Measurements from ENCODE around the gene HECW1.
"Not testable (repeated sequence)": the region's sequence is repeated elsewhere in the genome, so short reads cannot be mapped to it uniquely, and the experiment has no call there.

Gene HECW1

GRCh38 chr7:43318188-43318770 is 205.8 kb downstream of the HECW1 start:
- Histone ChIP-seq H3K4me1 (ENCODE audit: control insufficient read depth, low read depth, low read length) (no peaks in the 10 kb centered on the region), H3K9ac (ENCODE audit: low read length) (no peak overlapping the region), H3K9me3 (ENCODE audit: control insufficient read depth, low read depth, low read length) (no peaks in the 10 kb centered on the region), H3K36me3 (ENCODE audit: control insufficient read depth, low read depth, low read length) (no peaks in the 10 kb centered on the region), H3K4me3 (ENCODE audit: low read length) (no peak overlapping the region), H3K27me3 (ENCODE audit: control insufficient read depth, insufficient read depth, low read length) (no peaks in the 10 kb centered on the region), H3K27ac (ENCODE audit: low read length) (no peak overlapping the region)

DNA sequence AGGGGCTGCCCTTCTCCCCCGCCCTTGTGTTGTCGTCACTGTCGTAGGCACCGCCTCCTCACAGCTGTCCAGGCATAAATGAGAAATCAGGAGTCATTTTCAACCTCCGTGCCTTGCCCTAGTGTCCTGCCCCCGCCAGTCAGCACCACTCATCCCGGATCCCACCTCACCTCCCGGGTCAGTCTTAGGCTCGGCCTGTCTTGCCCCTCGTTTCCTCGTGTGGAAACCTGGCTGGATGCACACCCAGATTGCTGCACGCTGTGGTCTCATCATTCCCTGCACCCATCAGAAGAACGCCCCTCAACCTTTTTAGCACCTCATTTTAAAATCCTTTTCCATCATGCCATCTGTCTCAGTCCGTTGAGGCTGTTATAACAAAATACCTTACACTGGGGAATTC is 213.1 kb downstream of the HECW1 start:
- no peaks in the 10 kb centered on the region for H3K36me3 ChIP-seq (ENCODE audit: control insufficient read depth, low read depth, low read length)
- no peak overlapping the region for H3K4me3 ChIP-seq (ENCODE audit: low read length)
- no peaks in the 10 kb centered on the region for H3K4me1 ChIP-seq (ENCODE audit: control insufficient read depth, low read depth, low read length)
- no peak overlapping the region for H3K9ac ChIP-seq (ENCODE audit: low read length)
- H3K27ac ChIP-seq (ENCODE audit: low read length), result no peak overlapping the region
- H3K27me3 ChIP-seq (ENCODE audit: control insufficient read depth, insufficient read depth, low read length), result no peaks in the 10 kb centered on the region
- no peaks in the 10 kb centered on the region for H3K9me3 ChIP-seq (ENCODE audit: control insufficient read depth, low read depth, low read length)

DNA sequence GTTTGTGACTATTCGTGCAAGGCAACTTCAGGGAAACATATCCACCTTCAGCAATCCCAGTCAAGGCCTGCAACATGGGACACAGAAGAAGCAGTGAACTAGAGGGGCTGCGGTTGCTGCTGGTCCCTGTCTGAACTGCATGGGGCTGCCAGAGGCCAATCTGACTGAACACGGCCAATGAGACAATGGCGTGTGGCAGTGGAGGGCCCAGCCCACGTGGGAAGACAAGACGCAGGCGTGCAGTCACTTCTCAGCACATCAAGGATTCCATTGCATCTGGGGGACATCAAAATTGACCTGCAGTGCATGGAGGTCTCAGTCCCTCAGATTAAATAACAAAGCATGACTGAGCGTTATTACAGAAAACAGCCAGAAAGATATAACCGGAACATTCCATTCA is 215.9 kb downstream of the HECW1 start:
- no peaks in the 10 kb centered on the region for H3K9me3 ChIP-seq (ENCODE audit: control insufficient read depth, low read depth, low read length)
- H3K4me1 ChIP-seq (ENCODE audit: control insufficient read depth, low read depth, low read length), result no peaks in the 10 kb centered on the region
- H3K27ac ChIP-seq (ENCODE audit: low read length), result no peak overlapping the region
- no peak overlapping the region for H3K9ac ChIP-seq (ENCODE audit: low read length)
- no peak overlapping the region for H3K4me3 ChIP-seq (ENCODE audit: low read length)
- no peaks in the 10 kb centered on the region for H3K36me3 ChIP-seq (ENCODE audit: control insufficient read depth, low read depth, low read length)
- H3K27me3 ChIP-seq (ENCODE audit: control insufficient read depth, insufficient read depth, low read length), result no peaks in the 10 kb centered on the region

GRCh38 chr7:43328785-43329380 is 216.4 kb downstream of the HECW1 start:
- H3K27me3 ChIP-seq (ENCODE audit: control insufficient read depth, insufficient read depth, low read length), result no peaks in the 10 kb centered on the region
- H3K9ac ChIP-seq (ENCODE audit: low read length), result no peak overlapping the region
- no peaks in the 10 kb centered on the region for H3K36me3 ChIP-seq (ENCODE audit: control insufficient read depth, low read depth, low read length)
- H3K4me1 ChIP-seq (ENCODE audit: control insufficient read depth, low read depth, low read length), result no peaks in the 10 kb centered on the region
- no peaks in the 10 kb centered on the region for H3K9me3 ChIP-seq (ENCODE audit: control insufficient read depth, low read depth, low read length)
- no peak overlapping the region for H3K27ac ChIP-seq (ENCODE audit: low read length)
- H3K4me3 ChIP-seq (ENCODE audit: low read length), result no peak overlapping the region

- no peak overlapping the region for H3K27ac ChIP-seq (ENCODE audit: low read length)
- no peak overlapping the region for H3K9ac ChIP-seq (ENCODE audit: low read length)
- no peak overlapping the region for H3K4me3 ChIP-seq (ENCODE audit: low read length)
- H3K4me1 ChIP-seq (ENCODE audit: control insufficient read depth, low read depth, low read length), result no peaks in the 10 kb centered on the region
- H3K27me3 ChIP-seq (ENCODE audit: control insufficient read depth, insufficient read depth, low read length), result no peaks in the 10 kb centered on the region
- H3K9me3 ChIP-seq (ENCODE audit: control insufficient read depth, low read depth, low read length), result no peaks in the 10 kb centered on the region
- H3K36me3 ChIP-seq (ENCODE audit: control insufficient read depth, low read depth, low read length), result no peaks in the 10 kb centered on the region
Observed at GRCh38 chr7:43332193-43332796, 219.8 kb downstream of the HECW1 start.

DNA sequence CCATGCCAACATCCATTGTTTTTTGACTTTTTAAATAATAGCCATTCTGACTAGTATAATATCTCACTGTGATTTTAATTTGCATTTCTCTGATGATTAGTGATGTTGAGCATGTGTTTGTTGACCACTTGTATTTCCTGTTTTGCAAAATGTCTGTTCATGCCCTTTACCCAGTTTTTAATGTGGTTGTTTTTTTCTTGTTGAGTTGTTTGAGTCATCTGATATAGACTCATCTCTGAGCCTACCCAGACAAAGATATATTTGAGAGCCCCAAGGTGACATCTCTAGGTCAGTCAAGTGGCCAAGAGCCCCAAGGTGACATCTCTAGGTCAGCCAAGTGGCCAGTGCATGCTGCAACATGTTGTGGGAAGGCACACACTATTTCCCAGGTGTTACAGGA is 224.7 kb downstream of the HECW1 start:
- no peaks in the 10 kb centered on the region for H3K27me3 ChIP-seq (ENCODE audit: control insufficient read depth, insufficient read depth, low read length)
- no peak overlapping the region for H3K4me3 ChIP-seq (ENCODE audit: low read length)
- no peak overlapping the region for H3K27ac ChIP-seq (ENCODE audit: low read length)
- H3K9me3 ChIP-seq (ENCODE audit: control insufficient read depth, low read depth, low read length), result no peaks in the 10 kb centered on the region
- H3K9ac ChIP-seq (ENCODE audit: low read length), result no peak overlapping the region
- no peaks in the 10 kb centered on the region for H3K4me1 ChIP-seq (ENCODE audit: control insufficient read depth, low read depth, low read length)
- H3K36me3 ChIP-seq (ENCODE audit: control insufficient read depth, low read depth, low read length), result no peaks in the 10 kb centered on the region

DNA sequence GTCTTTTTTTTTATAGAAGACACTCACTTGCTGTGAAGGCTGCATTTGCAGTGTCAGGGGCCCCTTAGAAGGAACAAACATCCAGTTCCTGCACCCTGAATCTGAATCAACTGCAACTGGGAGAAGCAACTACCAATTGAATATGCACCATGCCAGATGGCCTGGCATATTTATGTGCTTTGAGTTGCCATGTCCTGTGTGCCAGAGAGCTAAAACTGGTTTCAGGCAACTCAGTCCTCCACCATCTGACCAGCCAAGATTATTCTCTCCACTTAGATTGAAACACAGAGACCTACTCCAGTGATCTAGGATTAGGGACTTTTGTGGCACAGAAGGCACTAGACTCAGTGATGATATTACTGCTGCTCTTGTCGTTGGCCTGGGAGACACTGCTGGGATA is 225.4 kb downstream of the HECW1 start:
- Histone ChIP-seq H3K4me1 (ENCODE audit: control insufficient read depth, low read depth, low read length) (no peaks in the 10 kb centered on the region), H3K9ac (ENCODE audit: low read length) (no peak overlapping the region), H3K4me3 (ENCODE audit: low read length) (no peak overlapping the region), H3K27me3 (ENCODE audit: control insufficient read depth, insufficient read depth, low read length) (no peaks in the 10 kb centered on the region), H3K27ac (ENCODE audit: low read length) (no peak overlapping the region), H3K9me3 (ENCODE audit: control insufficient read depth, low read depth, low read length) (no peaks in the 10 kb centered on the region), H3K36me3 (ENCODE audit: control insufficient read depth, low read depth, low read length) (no peaks in the 10 kb centered on the region)

DNA sequence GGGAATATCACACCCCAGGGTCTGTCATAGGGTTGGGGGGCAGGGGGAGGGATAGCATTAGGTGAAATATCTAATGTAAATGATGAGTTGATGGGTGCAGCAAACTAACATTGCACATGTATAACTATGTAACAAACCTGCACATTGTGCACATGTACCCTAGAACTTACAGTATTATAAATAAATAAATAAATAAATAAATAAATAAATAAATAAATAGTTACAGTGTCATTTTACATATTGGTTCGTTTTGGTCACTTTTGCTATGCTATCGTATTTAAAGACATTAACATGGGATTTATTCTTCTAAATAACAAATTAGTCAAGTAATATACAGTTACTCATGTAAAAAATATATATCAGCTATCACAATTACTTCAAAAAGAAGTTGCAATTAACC is 228.7 kb downstream of the HECW1 start:
- Histone ChIP-seq H3K27me3 (ENCODE audit: control insufficient read depth, insufficient read depth, low read length) (no peaks in the 10 kb centered on the region), H3K27ac (ENCODE audit: low read length) (no peak overlapping the region), H3K9ac (ENCODE audit: low read length) (no peak overlapping the region), H3K4me3 (ENCODE audit: low read length) (no peak overlapping the region), H3K36me3 (ENCODE audit: control insufficient read depth, low read depth, low read length) (no peaks in the 10 kb centered on the region), H3K4me1 (ENCODE audit: control insufficient read depth, low read depth, low read length) (no peaks in the 10 kb centered on the region), H3K9me3 (ENCODE audit: control insufficient read depth, low read depth, low read length) (no peaks in the 10 kb centered on the region)

DNA sequence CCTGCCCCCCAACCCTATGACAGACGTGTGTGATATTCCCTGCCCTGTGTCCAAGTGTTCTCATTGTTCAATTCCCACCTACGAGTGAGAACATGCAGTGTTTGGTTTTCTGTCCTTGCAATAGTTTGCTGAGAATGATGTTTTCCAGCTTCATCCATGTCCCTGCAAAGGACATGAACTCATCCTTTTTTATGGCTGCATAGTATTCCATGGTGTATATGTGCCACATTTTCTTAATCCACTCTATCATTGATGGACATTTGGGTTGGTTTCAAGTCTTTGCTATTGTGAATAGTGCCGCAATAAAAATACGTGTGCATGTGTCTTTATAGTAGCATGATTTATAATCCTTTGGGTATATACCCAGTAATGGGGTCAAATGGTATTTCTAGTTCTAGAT is 231.0 kb downstream of the HECW1 start:
- H3K4me3 ChIP-seq (ENCODE audit: low read length); H3K9me3 ChIP-seq (ENCODE audit: control insufficient read depth, low read depth, low read length); H3K4me1 ChIP-seq (ENCODE audit: control insufficient read depth, low read depth, low read length); H3K9ac ChIP-seq (ENCODE audit: low read length); H3K27me3 ChIP-seq (ENCODE audit: control insufficient read depth, insufficient read depth, low read length); H3K27ac ChIP-seq (ENCODE audit: low read length); H3K36me3 ChIP-seq (ENCODE audit: control insufficient read depth, low read depth, low read length): not testable (repeated sequence)

DNA sequence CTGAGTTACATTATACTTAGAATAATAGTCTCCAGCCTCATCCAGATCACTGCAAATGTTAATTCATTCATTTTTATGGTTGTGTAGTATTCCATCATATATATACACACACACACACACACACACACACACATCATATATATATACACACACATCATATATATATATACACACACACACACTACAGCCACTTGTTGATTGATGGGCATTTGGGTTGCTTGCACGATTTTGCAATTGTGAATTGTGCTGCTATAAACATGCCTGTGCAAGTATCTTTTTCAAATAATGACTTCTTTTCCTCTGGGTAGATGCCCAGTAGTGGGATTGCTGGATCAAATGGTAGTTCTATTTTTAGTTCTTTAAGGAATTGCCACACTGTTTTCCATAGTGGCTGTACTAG is 233.2 kb downstream of the HECW1 start:
- H3K9ac ChIP-seq (ENCODE audit: low read length); H3K27ac ChIP-seq (ENCODE audit: low read length); H3K4me1 ChIP-seq (ENCODE audit: control insufficient read depth, low read depth, low read length); H3K27me3 ChIP-seq (ENCODE audit: control insufficient read depth, insufficient read depth, low read length); H3K4me3 ChIP-seq (ENCODE audit: low read length); H3K9me3 ChIP-seq (ENCODE audit: control insufficient read depth, low read depth, low read length); H3K36me3 ChIP-seq (ENCODE audit: control insufficient read depth, low read depth, low read length): not testable (repeated sequence)

DNA sequence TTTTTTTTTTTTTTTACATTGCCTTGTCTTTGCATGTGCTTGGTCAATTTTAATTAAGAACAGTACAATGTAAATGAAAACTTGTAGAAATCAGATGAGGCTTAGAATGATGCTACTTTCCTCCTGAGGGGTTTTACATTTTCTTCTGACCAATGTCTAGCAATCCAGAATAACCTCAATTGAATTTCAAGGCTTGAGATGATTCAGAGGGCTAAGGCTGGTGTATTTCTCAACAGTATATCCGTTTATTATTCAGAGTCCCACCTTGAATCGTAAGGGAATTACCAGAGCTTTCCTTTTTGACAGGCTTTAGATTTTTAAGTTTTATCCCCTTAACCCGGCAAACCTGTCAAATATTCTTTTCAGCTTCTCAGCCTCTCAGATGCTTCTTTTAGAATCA is 239.2 kb downstream of the HECW1 start:
- Histone ChIP-seq H3K27ac (ENCODE audit: low read length) (no peak overlapping the region), H3K27me3 (ENCODE audit: control insufficient read depth, insufficient read depth, low read length) (no peaks in the 10 kb centered on the region), H3K36me3 (ENCODE audit: control insufficient read depth, low read depth, low read length) (no peaks in the 10 kb centered on the region), H3K4me1 (ENCODE audit: control insufficient read depth, low read depth, low read length) (no peaks in the 10 kb centered on the region), H3K9me3 (ENCODE audit: control insufficient read depth, low read depth, low read length) (peaks cover 16% of the 10 kb centered on the region), H3K9ac (ENCODE audit: low read length) (no peak overlapping the region), H3K4me3 (ENCODE audit: low read length) (no peak overlapping the region)

DNA sequence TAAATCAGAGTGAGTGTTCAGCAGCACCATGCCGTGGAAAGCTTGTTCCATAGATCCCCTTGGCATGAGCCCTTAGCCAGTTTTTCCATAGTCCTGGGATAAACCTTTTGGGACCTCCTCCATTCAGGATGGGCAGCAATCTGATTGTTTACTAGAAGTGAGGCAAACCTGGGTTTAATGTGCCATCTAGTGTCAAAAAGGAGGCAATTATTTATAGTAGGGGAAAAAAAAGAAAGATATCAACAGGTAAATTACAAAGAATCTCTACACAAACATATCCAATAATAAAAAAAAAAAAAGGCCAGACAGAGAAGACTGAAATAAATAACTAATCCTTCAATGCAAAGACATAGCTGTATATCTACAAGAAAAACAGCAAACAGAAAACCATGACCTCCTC is 241.5 kb downstream of the HECW1 start:
- H3K36me3 ChIP-seq (ENCODE audit: control insufficient read depth, low read depth, low read length), result no peaks in the 10 kb centered on the region
- H3K27me3 ChIP-seq (ENCODE audit: control insufficient read depth, insufficient read depth, low read length), result no peaks in the 10 kb centered on the region
- H3K4me1 ChIP-seq (ENCODE audit: control insufficient read depth, low read depth, low read length), result no peaks in the 10 kb centered on the region
- peaks cover 16% of the 10 kb centered on the region for H3K9me3 ChIP-seq (ENCODE audit: control insufficient read depth, low read depth, low read length)
- H3K9ac ChIP-seq (ENCODE audit: low read length), result no peak overlapping the region
- no peak overlapping the region for H3K4me3 ChIP-seq (ENCODE audit: low read length)
- H3K27ac ChIP-seq (ENCODE audit: low read length), result no peak overlapping the region

All from iPS-18a (cell line).